ENCODE measurements around the gene PAM16.

- no peak for TF ChIP-seq ZNF677 (tag by site-specific recombination; IDR thresholded peaks at IDR 0.05)
- TF ChIP-seq ZBTB17 (tag by site-specific recombination; IDR thresholded peaks at IDR 0.05) = no peak
- no peak for TF ChIP-seq CTCF (tag by site-specific recombination; IDR thresholded peaks at IDR 0.05)
- TF ChIP-seq ZNF138 (tag by site-specific recombination; IDR thresholded peaks at IDR 0.05; ENCODE audit: borderline replicate concordance) = no peak
- TF ChIP-seq ZBTB8A (tag by site-specific recombination; IDR thresholded peaks at IDR 0.05) = no peak
- TF ChIP-seq ZNF580 (tag by site-specific recombination; IDR thresholded peaks at IDR 0.05) = no peak
- TF ChIP-seq ZNF623 (tag by site-specific recombination; IDR thresholded peaks at IDR 0.05) = no peak
- no peak for TF ChIP-seq GLIS1 (tag by site-specific recombination; IDR thresholded peaks at IDR 0.05)
- TF ChIP-seq TCF7L2 (IDR thresholded peaks at IDR 0.05; ENCODE audit: borderline replicate concordance, low read depth, low read length) = no peak
- TF ChIP-seq KLF8 (tag by site-specific recombination; IDR thresholded peaks at IDR 0.05) = no peak
Observed at GRCh38 chr16:4389051-4389955, 38.2 kb upstream of the PAM16 start.
